Vagina (tissue), 2 donors: ENCODE results near the gene NUCKS1.

ENCODE experiments used
- CTCF ChIP-seq, 3 experiments: fragments of 450-650 bp in 2 of 3; fragments of 200-600 bp in 1 of 3; sonication (generic) in 1 of 3; IDR thresholded peaks; one replicate each; pipeline ENCODE4 v1.5.1; 2017 to 2019; ENCODE audit warnings: antibody characterized with exemption in 3 of 3, mild to moderate bottlenecking in 2 of 3, moderate library complexity in 2 of 3
- POLR2AphosphoS5 ChIP-seq, 2 donors: sonication (generic); formaldehyde crosslinking; IDR thresholded peaks; one replicate each; pipeline ENCODE4 v1.9.0; 2017; ENCODE audit warnings: antibody characterized with exemption in 2 of 2, mild to moderate bottlenecking in 2 of 2, low read depth in 1 of 2; ENCODE audit not compliant: insufficient read depth in 1 of 2

- TF ChIP-seq POLR2AphosphoS5 (IDR thresholded peaks at IDR 0.05; ENCODE audit: insufficient read depth in 1 of 2, low read depth in 1 of 2), result no peak
- no peak for TF ChIP-seq CTCF (IDR thresholded peaks at IDR 0.05)
Measured at GRCh38 chr1:205798577-205798976, 48.6 kb upstream of the NUCKS1 start.
